ENCODE results near the gene XXYLT1. TPM values are rescaled to one million over a fixed set of nuclear protein-coding genes. Genes with fewer than 3 reads are reported as not detected.

Gene XXYLT1
- total RNA-seq, 1 experiment from 2014 or later: 29.2 TPM

DNA sequence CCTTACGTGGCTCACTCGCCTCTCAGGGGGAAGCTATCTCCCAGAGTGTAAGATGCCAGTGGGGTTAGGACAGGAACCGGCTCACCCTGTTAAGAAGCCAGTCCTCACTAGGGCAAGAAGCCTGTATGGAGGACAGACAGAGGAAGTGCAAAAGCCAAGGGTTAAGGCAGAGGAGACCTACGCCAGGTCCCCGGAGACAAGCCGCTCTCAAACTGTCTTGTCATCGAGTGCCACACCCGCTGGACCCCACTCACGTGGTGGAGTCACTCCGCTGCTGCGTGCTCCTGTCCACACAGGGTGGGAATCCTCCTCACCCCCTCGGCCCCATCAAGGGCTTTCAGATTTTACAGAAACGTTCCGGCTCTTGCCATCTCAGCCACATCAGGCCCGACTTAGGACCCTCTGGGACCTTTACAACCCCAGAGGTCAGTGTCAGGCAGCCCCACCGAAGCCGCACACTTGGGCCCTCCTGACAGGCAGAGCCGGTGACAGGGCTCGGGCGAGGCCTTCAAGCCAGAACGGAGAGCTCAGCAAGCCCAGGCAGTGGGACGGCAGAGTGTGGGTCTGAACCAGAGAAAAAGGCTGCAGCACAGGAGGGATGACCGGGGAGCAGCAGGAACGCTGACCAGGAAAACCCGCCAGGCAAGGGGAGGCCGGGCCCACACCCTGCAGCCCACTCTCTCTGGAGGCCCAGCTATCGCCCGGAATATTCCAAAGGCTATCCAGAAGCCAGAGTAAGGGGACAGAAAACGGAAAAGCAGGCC, 61.7 kb downstream of the XXYLT1 start:
- Mint-ChIP-seq H3K4me3 (ENCODE audit: low read depth, unreplicated experiment) (no peak overlapping the region), H3K36me3 (ENCODE audit: insufficient read depth, unreplicated experiment) (peaks cover 5% of the 10 kb centered on the region), H3K27ac (ENCODE audit: unreplicated experiment) (no peak overlapping the region), H3K27me3 (ENCODE audit: unreplicated experiment) (no peaks in the 10 kb centered on the region), H3K4me1 (ENCODE audit: low read depth, unreplicated experiment) (peaks cover 22% of the 10 kb centered on the region), H3K9me3 (ENCODE audit: low read depth, unreplicated experiment) (peaks cover 4% of the 10 kb centered on the region)
- no TSS peak for BruUV-seq (replicated peaks)
- TF ChIP-seq, protein P1, sequence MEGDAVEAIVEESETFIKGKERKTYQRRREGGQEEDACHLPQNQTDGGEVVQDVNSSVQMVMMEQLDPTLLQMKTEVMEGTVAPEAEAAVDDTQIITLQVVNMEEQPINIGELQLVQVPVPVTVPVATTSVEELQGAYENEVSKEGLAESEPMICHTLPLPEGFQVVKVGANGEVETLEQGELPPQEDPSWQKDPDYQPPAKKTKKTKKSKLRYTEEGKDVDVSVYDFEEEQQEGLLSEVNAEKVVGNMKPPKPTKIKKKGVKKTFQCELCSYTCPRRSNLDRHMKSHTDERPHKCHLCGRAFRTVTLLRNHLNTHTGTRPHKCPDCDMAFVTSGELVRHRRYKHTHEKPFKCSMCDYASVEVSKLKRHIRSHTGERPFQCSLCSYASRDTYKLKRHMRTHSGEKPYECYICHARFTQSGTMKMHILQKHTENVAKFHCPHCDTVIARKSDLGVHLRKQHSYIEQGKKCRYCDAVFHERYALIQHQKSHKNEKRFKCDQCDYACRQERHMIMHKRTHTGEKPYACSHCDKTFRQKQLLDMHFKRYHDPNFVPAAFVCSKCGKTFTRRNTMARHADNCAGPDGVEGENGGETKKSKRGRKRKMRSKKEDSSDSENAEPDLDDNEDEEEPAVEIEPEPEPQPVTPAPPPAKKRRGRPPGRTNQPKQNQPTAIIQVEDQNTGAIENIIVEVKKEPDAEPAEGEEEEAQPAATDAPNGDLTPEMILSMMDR (IDR thresholded peaks at IDR 0.05; ENCODE audit: unreplicated experiment): no peak
- DNase-seq: no peak
- CTCF ChIA-PET: interaction anchor here (1.1 to 2.4 kb wide), 4 partner anchors 10 to 89 kb away, joined by 3 to 9 read pairs (median 3); no protein-coding TSS in a partner anchor
- intact Hi-C loops (cut with micrococcal nuclease; ENCODE audit: unreplicated experiment): no loop called here

DNA sequence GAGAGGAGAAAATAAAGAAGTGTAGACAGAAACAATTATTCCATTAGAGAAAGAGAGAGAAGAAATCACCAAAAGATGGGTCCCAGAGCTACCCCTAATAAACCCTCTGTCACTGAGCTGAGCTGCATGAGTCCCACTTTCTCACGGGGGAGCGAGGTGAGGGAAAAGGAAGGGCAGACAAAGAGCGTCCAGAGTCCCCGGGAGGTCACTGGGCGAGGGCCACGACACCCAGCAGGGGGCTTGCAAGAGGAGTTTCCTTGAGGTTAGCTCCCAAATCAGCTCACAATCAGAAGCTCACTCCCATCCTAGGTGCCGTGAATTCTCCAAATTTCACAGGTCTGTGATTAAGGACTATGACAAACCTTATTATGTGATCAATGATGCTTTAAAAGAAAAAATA, 62.3 kb downstream of the XXYLT1 start:
- Mint-ChIP-seq H3K9me3 (ENCODE audit: low read depth, unreplicated experiment) (peaks cover 4% of the 10 kb centered on the region), H3K4me3 (ENCODE audit: low read depth, unreplicated experiment) (no peak overlapping the region), H3K27me3 (ENCODE audit: unreplicated experiment) (no peaks in the 10 kb centered on the region), H3K36me3 (ENCODE audit: insufficient read depth, unreplicated experiment) (peaks cover 5% of the 10 kb centered on the region), H3K4me1 (ENCODE audit: low read depth, unreplicated experiment) (peaks cover 25% of the 10 kb centered on the region), H3K27ac (ENCODE audit: unreplicated experiment) (no peak overlapping the region)
- DNase-seq: no peak
- CTCF ChIA-PET: no interaction called here
- intact Hi-C loops (cut with micrococcal nuclease; ENCODE audit: unreplicated experiment): no loop called here
- BruUV-seq (replicated peaks): no TSS peak
- TF ChIP-seq, protein P1 (IDR thresholded peaks at IDR 0.05; ENCODE audit: unreplicated experiment): no peak

DNA sequence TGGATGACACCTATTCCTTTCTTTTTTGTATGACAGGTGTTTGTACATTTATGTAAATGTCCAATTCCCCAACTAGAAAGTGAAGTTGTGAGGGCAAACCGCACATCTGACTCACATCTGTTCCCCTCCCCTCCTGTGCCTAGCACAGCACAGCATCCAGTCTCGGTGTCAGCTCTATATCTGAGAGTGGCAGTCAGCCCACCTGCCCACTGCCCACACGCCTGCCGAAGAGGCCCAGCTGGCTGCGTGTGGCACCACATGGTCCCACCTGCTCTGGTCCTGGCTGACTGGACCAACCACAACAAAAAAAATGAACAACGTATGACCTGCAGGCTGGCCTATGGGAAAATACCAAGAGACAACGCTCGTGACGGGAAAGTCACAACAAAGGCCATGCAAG, 62.8 kb downstream of the XXYLT1 start:
- CTCF ChIA-PET: no interaction called here
- peaks cover 5% of the 10 kb centered on the region for H3K36me3 Mint-ChIP-seq (ENCODE audit: insufficient read depth, unreplicated experiment)
- TF ChIP-seq, protein P1 (IDR thresholded peaks at IDR 0.05; ENCODE audit: unreplicated experiment): no peak
- H3K27me3 Mint-ChIP-seq (ENCODE audit: unreplicated experiment): no peaks in the 10 kb centered on the region
- no TSS peak for BruUV-seq (replicated peaks)
- DNase-seq: no peak
- peaks cover 25% of the 10 kb centered on the region for H3K4me1 Mint-ChIP-seq (ENCODE audit: low read depth, unreplicated experiment)
- H3K27ac Mint-ChIP-seq (ENCODE audit: unreplicated experiment): no peak overlapping the region
- intact Hi-C loops (cut with micrococcal nuclease; ENCODE audit: unreplicated experiment): no loop called here
- H3K9me3 Mint-ChIP-seq (ENCODE audit: low read depth, unreplicated experiment): peaks cover 4% of the 10 kb centered on the region
- H3K4me3 Mint-ChIP-seq (ENCODE audit: low read depth, unreplicated experiment): no peak overlapping the region

DNA sequence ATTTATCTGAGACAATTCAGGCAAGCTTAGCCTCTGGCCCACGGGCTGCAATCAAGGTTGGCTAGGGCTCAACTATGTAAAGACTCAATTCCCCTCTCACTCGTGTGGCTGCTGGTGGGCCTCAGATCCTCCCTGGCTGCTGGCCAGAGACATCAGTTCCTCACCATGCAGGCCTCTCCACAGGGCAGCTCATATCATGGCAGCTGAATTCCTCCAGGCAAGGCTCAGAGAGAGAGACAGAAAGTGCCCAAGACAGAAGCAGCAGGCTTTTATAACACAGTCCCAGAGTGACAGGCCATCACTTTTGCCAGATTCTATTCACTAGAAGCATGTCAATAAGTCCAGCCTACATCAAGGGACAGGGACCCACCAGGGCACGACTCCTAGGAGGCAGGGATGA, 63.2 kb downstream of the XXYLT1 start:
- Mint-ChIP-seq H3K36me3 (ENCODE audit: insufficient read depth, unreplicated experiment) (peaks cover 5% of the 10 kb centered on the region), H3K9me3 (ENCODE audit: low read depth, unreplicated experiment) (peaks cover 4% of the 10 kb centered on the region), H3K4me1 (ENCODE audit: low read depth, unreplicated experiment) (peaks cover 25% of the 10 kb centered on the region), H3K4me3 (ENCODE audit: low read depth, unreplicated experiment) (no peak overlapping the region), H3K27me3 (ENCODE audit: unreplicated experiment) (no peaks in the 10 kb centered on the region), H3K27ac (ENCODE audit: unreplicated experiment) (no peak overlapping the region)
- TF ChIP-seq, protein P1 (IDR thresholded peaks at IDR 0.05; ENCODE audit: unreplicated experiment): no peak
- CTCF ChIA-PET: no interaction called here
- intact Hi-C loops (cut with micrococcal nuclease; ENCODE audit: unreplicated experiment): no loop called here
- BruUV-seq (replicated peaks): no TSS peak
- no peak for DNase-seq
